Pancreas (tissue), 10 donors: ENCODE results near the gene FLOT1. TPM values are rescaled to one million over a fixed set of nuclear protein-coding genes. Genes with fewer than 3 reads are reported as not detected.

Experiments
- ATAC-seq, 4 donors: fragments of 200-7000 bp; cut with Tn5 transposase; one replicate each; pipeline versions ENCODE4 v1.8.0 to v1.9.1; 2020; ENCODE audit warnings: mild to moderate bottlenecking in 4 of 4, moderate library complexity in 4 of 4
- DNase-seq, 6 donors: peaks; one replicate each; pipeline ENCODE4 v3.0.0-alpha.2; 2020
- FAIRE-seq: peaks from 2 replicates; lab custom pipeline; 2012; peaks lifted over from hg19 to GRCh38; lab: Jason Lieb, UNC
- H3K27ac ChIP-seq, 4 donors: fragments of 200-600 bp; sonication (generic); 1 replicate in 3 of 4; 2 replicates in 1 of 4; pipeline versions ENCODE4 v1.5.0 to v1.8.0; 2020
- H3K27me3 ChIP-seq, 4 donors: fragments of 200-600 bp; one replicate each; pipeline ENCODE4 v1.8.0; 2021
- H3K36me3 ChIP-seq, 3 donors: fragments of 200-600 bp; sonication (generic) in 1 of 3; one replicate each; pipeline versions ENCODE4 v1.5.0 to v1.8.0; 2020 to 2021
- H3K4me1 ChIP-seq, 3 donors: fragments of 200-600 bp; one replicate each; pipeline ENCODE4 v1.8.0; 2021
- H3K4me3 ChIP-seq, 4 donors: fragments of 200-600 bp; sonication (generic) in 2 of 4; one replicate each; pipeline versions ENCODE4 v1.5.0 to v1.8.0; 2020 to 2021
- H3K9me3 ChIP-seq, 4 donors: fragments of 200-600 bp; one replicate each; pipeline ENCODE4 v1.8.0; 2021
- WGBS, 2 donors: extraction: QIAGEN DNeasy Blood & Tissue Kit; methylation state at CpG; one replicate each; pipeline ENCODE4 v1.1.7; 2013; 5-methylcytosine and 5-hydroxymethylcytosine counted together
- intact Hi-C, 3 donors: fragments of 100-400 bp; cut with DNase I; formaldehyde crosslinking; loops; one replicate each; pipeline versions ENCODE4 v1.11.1 to v1.14.2; 2022
- polyA plus RNA-seq, 2 donors: library from polyadenylated mRNA; stranded (reverse); fragments of 200-250 nt; gene quantifications; one replicate each; pipeline ENCODE4 v1.2.3, GENCODE V29; 2013
- total RNA-seq, 6 donors: library from RNA; stranded (reverse); fragmentation: NEBNext Ultra II Directional in 4 of 6; extraction: Animal tissue kit (Norgen Biotek cat#: 25700) in 4 of 6; gene quantifications; one replicate each; pipeline versions ENCODE4 v1.2.1 to v1.2.4, GENCODE V29; 2021 to 2023
- TF ChIP-seq, protein P1 (sequence below), 4 donors: fragments of 200-600 bp; sonication (generic) in 3 of 4; IDR thresholded peaks; one replicate each; pipeline versions ENCODE4 v1.5.0 to v1.8.0; 2021; ENCODE audit warnings: antibody characterized with exemption in 4 of 4
- donor health status: healthy with polysubstance abuse.
- donor health status: DM: no; HTN: no; CAD: no; lungs with moderate emphysema.
- donor health status: DM: no; HTN: no; CAD: no.
- donor health status: control.
- donor health status: control.
- donor health status: Bipolar disorder and iron deficiency.
- donor health status: DM: yes; HTN: yes; CAD: no.
- donor health status: DM: no; HTN: no; CAD: no.
- donor health status: DM: no; HTN: no; CAD: no.
- donor health status: DM: yes; HTN: yes; CAD: no.

The FLOT1 gene
- total and polyA plus RNA-seq, 8 donors, result 45.7 to 151 (median 61.8) TPM

DNA sequence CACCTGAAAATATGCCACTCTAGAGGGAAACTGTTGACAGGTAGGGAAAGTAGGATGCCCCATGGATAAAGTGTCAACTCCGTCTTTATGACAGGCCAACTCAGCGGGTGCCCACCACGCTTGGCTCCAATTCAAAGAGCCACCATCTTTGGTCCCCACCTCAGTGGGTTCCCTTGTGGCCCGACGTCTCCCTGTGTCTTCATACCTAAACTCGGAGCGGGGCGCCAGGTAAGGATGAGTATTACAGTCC is 25.7 kb downstream of the FLOT1 start:
- TF ChIP-seq, protein P1, sequence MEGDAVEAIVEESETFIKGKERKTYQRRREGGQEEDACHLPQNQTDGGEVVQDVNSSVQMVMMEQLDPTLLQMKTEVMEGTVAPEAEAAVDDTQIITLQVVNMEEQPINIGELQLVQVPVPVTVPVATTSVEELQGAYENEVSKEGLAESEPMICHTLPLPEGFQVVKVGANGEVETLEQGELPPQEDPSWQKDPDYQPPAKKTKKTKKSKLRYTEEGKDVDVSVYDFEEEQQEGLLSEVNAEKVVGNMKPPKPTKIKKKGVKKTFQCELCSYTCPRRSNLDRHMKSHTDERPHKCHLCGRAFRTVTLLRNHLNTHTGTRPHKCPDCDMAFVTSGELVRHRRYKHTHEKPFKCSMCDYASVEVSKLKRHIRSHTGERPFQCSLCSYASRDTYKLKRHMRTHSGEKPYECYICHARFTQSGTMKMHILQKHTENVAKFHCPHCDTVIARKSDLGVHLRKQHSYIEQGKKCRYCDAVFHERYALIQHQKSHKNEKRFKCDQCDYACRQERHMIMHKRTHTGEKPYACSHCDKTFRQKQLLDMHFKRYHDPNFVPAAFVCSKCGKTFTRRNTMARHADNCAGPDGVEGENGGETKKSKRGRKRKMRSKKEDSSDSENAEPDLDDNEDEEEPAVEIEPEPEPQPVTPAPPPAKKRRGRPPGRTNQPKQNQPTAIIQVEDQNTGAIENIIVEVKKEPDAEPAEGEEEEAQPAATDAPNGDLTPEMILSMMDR (IDR thresholded peaks at IDR 0.05), result no peak
- Histone ChIP-seq H3K9me3 (no peaks in the 10 kb centered on the region), H3K4me1 (peaks cover 8% of the 10 kb centered on the region in 3 donors), H3K4me3 (peak overlapping the region; percentile 49 to 67 (median 64)), H3K27ac (peak overlapping the region; percentile 84 to 89 (median 88)), H3K36me3 (peaks cover 0 to 17% (median 5%) of the 10 kb centered on the region in 3 donors), H3K27me3 (no peaks in the 10 kb centered on the region)
- FAIRE-seq (no peak), ATAC-seq (no peak), DNase-seq (no peak)
- WGBS, 2 donors, result 1 to 2% methylated on average over 8 of the region's 8 CpGs
- intact Hi-C loops, result no loop called here

DNA sequence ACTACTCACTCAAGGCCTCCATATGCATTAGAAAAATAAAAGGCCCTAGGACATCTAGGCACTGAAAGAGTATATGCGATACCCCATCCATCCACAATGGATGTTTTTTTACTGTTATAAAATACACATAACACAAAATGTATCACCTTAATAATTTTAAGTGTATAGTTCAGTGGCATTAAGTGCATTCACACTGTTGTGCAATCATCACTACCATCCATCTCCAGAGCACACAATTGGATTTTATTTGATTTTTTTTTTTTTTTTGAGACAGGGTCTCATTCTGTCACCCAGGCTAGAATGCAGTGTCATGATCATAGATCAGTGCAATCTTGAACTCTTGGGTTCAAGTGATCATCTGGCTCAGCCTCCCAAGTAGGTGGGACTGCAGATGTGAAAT is 28.2 kb downstream of the FLOT1 start:
- Histone ChIP-seq H3K36me3 (peaks cover 0 to 23% (median 5%) of the 10 kb centered on the region in 3 donors), H3K4me3 (no peak overlapping the region)

GRCh38 chr6:30712441-30712945 is 30.0 kb downstream of the FLOT1 start:
- intact Hi-C loops, result no loop called here
- no peak for FAIRE-seq
- no peaks in the 10 kb centered on the region for H3K9me3 ChIP-seq
- no peak overlapping the region for H3K4me3 ChIP-seq
- WGBS, 2 donors, result 77 to 85% methylated on average over 7 of the region's 7 CpGs
- H3K27me3 ChIP-seq, result no peaks in the 10 kb centered on the region
- peaks cover 0 to 23% (median 5%) of the 10 kb centered on the region in 3 donors for H3K36me3 ChIP-seq
- ATAC-seq, result no peak
- no peak overlapping the region for H3K27ac ChIP-seq
- DNase-seq, result no peak
- TF ChIP-seq, protein P1 (IDR thresholded peaks at IDR 0.05), result no peak
- H3K4me1 ChIP-seq, result peaks cover 0 to 5% (median 1%) of the 10 kb centered on the region in 3 donors

More for the DNA sequence above, 28.2 kb downstream of the FLOT1 start:
- FAIRE-seq, result no peak
- no peak for DNase-seq
- Histone ChIP-seq H3K4me1 (peaks cover 1 to 8% (median 2%) of the 10 kb centered on the region in 3 donors), H3K9me3 (no peaks in the 10 kb centered on the region), H3K27ac (no peak overlapping the region), H3K27me3 (no peaks in the 10 kb centered on the region)
- no peak for ATAC-seq
- TF ChIP-seq, protein P1 (IDR thresholded peaks at IDR 0.05), result no peak
- intact Hi-C loops, result no loop called here
- WGBS, 2 donors, result 89 to 96% methylated on average over 1 of the region's 1 CpG

GRCh38 chr6:30711758-30712380 is 30.6 kb downstream of the FLOT1 start:
- Histone ChIP-seq H3K4me1 (peaks cover 0 to 11% (median 5%) of the 10 kb centered on the region in 3 donors), H3K27me3 (no peaks in the 10 kb centered on the region), H3K9me3 (no peaks in the 10 kb centered on the region), H3K4me3 (no peak overlapping the region), H3K36me3 (peaks cover 0 to 23% (median 5%) of the 10 kb centered on the region in 3 donors), H3K27ac (no peak overlapping the region)
- DNase-seq (no peak), ATAC-seq (no peak), FAIRE-seq (no peak)
- TF ChIP-seq, protein P1 (IDR thresholded peaks at IDR 0.05), result no peak
- WGBS, 2 donors, result 81 to 88% methylated on average over 1 of the region's 1 CpG
- intact Hi-C loops, result no loop called here
